Stimulated activated CD8-positive, alpha-beta memory T cell treated with anti-CD3 and anti-CD28 coated beads, Interleukin-12 subunit alpha, Interleukin-12 subunit beta, amount 100 ng/mL, for 4 hours (primary cell): Measurements from ENCODE around the gene OLFM1.

Experiments
- DNase-seq: peaks from one replicate; pipeline ENCODE4 v3.0.0-alpha.2; 2020; ENCODE audit warnings: low read depth

The OLFM1 gene

DNA sequence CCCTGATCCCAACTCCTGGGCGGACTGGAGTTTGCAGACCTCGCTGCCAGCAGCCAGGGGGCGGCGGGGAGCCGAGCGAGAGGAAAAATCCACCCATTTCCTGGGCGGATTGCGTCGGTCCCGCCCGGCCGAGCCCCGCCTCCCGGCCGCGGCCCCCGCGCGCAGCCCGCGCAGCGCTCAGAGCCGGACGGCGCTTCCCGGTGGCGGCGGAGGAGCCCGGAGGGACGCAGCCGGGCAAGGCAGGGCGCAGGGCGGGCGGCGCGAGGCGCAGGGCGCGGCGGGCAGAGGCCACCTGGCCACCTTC is at the start of gene OLFM1:
Gene OLFM1, plus strand, starts transcription at position 180 of the 304 bp plus-strand sequence. CDS start 322 bp downstream, outside the sequence.
- DNase-seq = no peak

- no peak for DNase-seq
Observed at GRCh38 chr9:135038331-135038730, 49.1 kb upstream of the OLFM1 start.

- DNase-seq = no peak
Observed at GRCh38 chr9:135038826-135039225, 48.6 kb upstream of the OLFM1 start.

DNA sequence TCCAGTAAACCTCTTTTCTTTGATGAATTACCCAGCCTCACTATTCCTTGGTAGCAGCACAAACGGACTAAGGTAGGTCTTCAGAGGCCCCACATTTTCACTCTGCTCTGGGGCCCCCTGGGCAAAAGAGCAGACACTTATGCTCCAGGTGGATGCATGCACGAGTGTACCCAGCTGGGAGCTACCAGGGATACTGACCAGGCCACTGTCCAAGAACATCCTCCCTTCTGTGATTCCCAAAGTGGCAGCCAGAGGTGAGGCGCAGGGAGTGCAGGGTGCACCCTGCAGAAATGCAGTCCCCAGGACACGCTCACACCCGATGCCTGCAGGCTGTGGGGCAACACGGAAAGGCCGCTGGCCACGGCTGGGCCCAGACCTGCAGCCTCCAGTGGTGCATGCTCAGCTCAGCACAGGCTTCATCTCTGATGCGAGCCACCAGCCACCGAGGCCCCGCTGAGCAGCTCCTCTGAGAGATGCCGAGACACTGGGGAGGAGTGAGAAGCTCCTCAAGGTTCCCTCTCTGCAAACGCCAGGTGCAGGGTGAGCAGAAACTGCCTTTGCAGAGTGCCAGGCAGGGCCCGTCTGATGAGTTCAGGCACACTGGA is 48.1 kb upstream of the OLFM1 start:
- DNase-seq = no peak

GRCh38 chr9:135039916-135040645 is 47.4 kb upstream of the OLFM1 start:
- DNase-seq = no peak

DNA sequence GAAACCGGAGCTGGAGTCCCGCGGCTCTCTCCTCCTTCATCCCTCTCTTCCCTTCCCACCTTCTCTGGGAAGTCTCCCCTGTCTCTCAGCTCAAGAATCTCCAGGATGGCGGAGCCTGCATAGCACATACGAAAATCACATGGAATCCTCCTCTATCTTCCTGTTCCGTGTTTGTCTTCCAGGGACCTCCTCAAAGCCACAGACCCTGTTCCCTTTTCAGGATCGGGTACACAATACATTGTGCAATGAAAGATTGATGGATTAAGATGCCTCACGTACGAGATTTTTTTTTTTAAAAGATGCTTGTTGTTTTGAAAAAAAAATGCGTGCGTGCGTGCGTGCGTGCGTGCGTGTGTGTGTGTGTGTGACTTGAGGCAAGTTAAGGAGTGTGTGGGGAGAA is 46.6 kb upstream of the OLFM1 start:
- no peak for DNase-seq

DNA sequence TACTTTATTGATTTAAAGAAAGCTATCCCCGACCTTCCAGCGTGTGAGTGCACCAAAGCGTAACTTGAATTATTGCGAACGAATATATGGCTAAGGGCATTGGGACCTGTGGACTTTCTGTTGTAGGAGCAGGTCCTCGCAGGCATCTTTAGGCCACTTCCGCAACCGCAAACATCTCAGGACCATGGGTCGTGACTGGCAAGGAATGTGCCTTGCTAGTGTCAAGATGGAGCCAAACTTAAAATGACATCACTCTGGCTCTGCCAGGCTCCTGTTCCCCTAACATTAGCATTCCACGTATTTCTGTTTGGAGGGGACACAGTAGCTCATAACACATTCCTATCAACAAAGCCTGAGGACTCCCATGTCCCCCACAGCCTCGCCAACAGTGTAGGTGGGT is 44.1 kb upstream of the OLFM1 start:
- DNase-seq = no peak

DNA sequence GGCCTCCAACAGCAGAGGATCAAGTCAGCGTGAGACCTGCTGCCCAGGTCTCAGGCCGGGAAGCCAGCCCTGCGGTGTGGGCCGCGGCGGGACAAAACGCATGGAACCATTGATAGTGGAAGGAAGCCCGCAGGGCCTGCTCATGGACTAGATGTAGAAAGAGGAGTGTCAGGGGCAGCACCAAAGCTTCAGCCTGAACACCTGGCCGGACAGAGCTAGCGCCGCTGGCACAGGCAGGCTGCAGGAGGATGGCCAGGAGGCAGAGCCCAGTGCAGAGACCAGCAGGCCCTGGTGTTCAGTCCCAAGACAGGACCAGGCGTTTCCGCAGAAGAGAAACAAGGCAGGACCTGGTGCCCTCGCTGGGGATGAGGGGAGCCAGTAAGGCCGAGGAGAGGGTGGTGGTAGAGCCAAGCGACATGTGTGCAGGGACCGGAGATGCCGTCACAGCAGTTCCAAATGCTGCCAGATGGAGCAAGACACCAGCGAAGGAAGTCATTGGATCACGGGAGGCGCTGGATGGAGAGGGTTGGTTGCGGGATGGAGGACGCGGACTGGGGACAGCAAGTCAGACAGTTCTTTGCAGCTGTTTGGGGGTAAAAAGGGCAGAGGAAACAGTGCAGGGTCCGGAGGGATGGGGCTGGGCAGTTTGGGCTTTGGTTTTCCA is 42.1 kb upstream of the OLFM1 start:
- no peak for DNase-seq

- no peak for DNase-seq
Observed at GRCh38 chr9:135045928-135046738, 41.3 kb upstream of the OLFM1 start.

- DNase-seq = no peak
Observed at GRCh38 chr9:135046739-135047350, 40.6 kb upstream of the OLFM1 start.

DNA sequence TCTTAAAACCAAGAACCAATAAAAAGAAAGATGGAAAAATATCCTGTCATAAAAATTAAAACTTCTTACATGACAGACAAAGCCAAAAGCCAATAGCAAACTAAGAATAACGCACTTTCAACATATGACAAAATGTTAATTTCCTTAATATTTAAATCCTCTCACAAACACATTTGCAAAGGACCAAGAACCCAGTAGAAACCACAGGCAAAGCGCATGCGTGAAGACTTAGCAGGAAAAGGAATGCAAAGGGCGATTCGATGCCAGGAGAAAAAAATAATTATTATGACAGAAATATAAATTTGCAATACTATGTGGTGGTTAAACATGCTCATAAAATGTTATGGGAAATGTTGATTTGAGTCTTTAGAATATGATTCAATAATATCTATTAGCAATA is 39.9 kb upstream of the OLFM1 start:
- no peak for DNase-seq

GRCh38 chr9:135048046-135048757 is 39.3 kb upstream of the OLFM1 start:
- DNase-seq = no peak

GRCh38 chr9:135048758-135049444 is 38.6 kb upstream of the OLFM1 start:
- DNase-seq = no peak

DNA sequence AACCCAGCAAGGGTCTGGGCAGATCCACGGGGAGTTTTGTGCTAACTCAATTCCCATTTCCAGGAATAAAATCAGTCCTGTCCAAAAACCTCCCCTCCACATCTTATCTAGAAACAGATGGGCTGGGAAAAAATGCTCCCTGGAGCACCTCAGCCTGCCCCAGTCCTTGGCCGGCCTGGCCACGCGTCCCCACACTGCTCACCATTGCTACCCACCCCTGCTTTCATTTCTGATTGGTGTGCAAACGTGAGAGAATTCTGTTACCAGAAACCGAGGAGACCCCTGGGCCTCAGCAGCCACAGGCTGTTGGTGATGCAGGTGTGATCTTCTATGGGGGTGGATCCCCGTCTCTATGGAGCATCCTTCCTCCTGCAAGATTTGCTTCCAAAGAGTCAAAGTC is 38.0 kb upstream of the OLFM1 start:
- no peak for DNase-seq

DNA sequence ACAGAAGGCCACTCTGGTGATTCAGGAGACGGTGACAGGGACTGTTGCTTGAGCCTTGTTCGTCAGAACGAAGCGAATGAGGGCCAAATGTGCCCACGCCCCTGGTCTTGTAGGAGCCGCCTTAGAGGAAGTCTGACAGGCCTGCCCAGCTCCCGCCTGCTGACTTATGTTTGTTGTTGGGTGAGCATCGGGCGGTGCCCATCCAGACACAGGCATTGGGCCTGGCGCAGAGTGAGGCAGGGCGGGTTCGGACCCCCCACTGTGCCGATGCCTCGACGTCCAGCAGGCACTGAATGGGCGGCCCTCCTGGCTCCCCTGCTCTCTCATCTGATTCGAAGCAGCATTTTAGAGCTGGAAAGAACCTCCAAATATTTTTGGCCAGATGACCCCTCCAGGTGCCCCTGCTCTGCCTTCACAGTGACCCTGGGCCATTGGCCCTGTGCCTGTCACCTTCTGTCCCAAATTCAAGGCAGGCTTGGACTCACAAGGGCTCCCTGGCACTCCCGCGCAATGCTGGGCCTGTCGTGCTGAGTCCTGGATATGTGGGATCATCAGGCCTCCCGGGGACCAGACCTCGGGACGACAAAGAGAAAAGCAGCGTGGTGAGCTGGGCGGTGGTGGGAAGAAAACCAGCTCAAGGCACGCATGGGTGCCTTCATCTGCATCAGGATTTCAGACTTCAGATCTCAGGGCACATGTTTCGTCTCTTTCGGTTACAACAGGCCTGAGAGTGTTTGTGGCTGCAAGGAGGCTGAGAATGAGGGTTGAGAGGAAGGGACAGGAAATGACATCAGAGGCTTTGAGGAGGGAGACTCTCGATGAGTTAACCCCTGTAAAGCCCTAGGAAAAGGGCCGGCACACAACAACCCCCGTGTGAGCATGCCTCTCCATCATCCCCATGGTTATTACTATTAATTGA is 37.1 kb upstream of the OLFM1 start:
- DNase-seq = no peak

GRCh38 chr9:135051316-135052038 is 36.0 kb upstream of the OLFM1 start:
- DNase-seq = no peak

GRCh38 chr9:135053133-135053532 is 34.3 kb upstream of the OLFM1 start:
- DNase-seq = no peak

GRCh38 chr9:135055181-135055580 is 32.3 kb upstream of the OLFM1 start:
- no peak for DNase-seq

GRCh38 chr9:135056541-135056940 is 30.9 kb upstream of the OLFM1 start:
- DNase-seq = no peak
